Body of pancreas (tissue), 4 donors: ENCODE data around the gene WNK2. TPM values are rescaled to one million over a fixed set of nuclear protein-coding genes. Genes with fewer than 3 reads are reported as not detected.

Experiments
- ATAC-seq: fragments of 150-250 bp; one replicate; pipeline ENCODE4 v1.9.1; 2016
- DNase-seq, 4 donors: peaks; one replicate each; pipeline ENCODE4 v3.0.0-alpha.2; 2019
- H3K27ac ChIP-seq, 4 donors: fragments of 200-600 bp; sonication (generic); 1 replicate in 3 of 4; 2 replicates in 1 of 4; pipeline versions ENCODE4 v1.5.1 to v1.6.1; 2016 to 2019; ENCODE audit warnings: mild to moderate bottlenecking in 1 of 4, mixed read lengths in 1 of 4, moderate library complexity in 1 of 4
- H3K27me3 ChIP-seq, 2 donors: fragments of 200-600 bp; sonication (generic); one replicate each; pipeline ENCODE4 v1.6.0; 2016; ENCODE audit warnings: mild to moderate bottlenecking in 1 of 2
- H3K36me3 ChIP-seq, 2 donors: fragments of 200-600 bp; sonication (generic); replicated peaks in 1 of 2; 2 replicates each; pipeline ENCODE4 v1.5.1; 2016; ENCODE audit warnings: low read depth in 2 of 2; ENCODE audit not compliant: insufficient read depth in 1 of 2
- H3K4me1 ChIP-seq: fragments of 200-600 bp; sonication (generic); one replicate; pipeline ENCODE4 v1.6.0; 2016
- H3K4me3 ChIP-seq, 2 donors: fragments of 200-600 bp; sonication (generic); 1 replicate in 1 of 2; 2 replicates in 1 of 2; pipeline ENCODE4 v1.5.1; 2016 to 2019
- H3K9me3 ChIP-seq, 3 donors: fragments of 200-600 bp; sonication (generic); 1 replicate in 2 of 3; 2 replicates in 1 of 3; pipeline ENCODE4 v1.5.1; 2016
- CTCF ChIP-seq, 7 experiments: fragments of 450-650 bp in 4 of 7; fragments of 200-600 bp in 3 of 7; sonication (generic) in 3 of 7; IDR thresholded peaks; one replicate each; pipeline ENCODE4 v1.5.1; 2016 to 2019; ENCODE audit warnings: antibody characterized with exemption in 7 of 7
- POLR2A ChIP-seq, 3 donors: fragments of 450-650 bp; IDR thresholded peaks; one replicate each; pipeline ENCODE4 v1.6.1; 2016; ENCODE audit warnings: antibody characterized with exemption in 3 of 3, mild to moderate bottlenecking in 2 of 3
- WGBS, 2 donors: methylation state at CpG; one replicate each; pipeline ENCODE4 v1.1.5; 2017; 5-methylcytosine and 5-hydroxymethylcytosine counted together
- intact Hi-C: fragments of 100-400 bp; cut with DNase I; formaldehyde crosslinking; loops from one replicate; pipeline ENCODE4 v1.15.1; 2023
- total RNA-seq, 2 donors: library from RNA; depleted of rRNA; stranded (reverse); fragments of >200 nt; gene quantifications; one replicate each; pipeline ENCODE4 v1.1.0, GENCODE V29; 2016

Gene WNK2
- total RNA-seq, 2 donors from 2014 or later: 85.4 to 173 TPM

- 47 to 91% methylated on average over 4 to 5 of the region's 5 CpGs for WGBS, 2 donors
- no peak overlapping the region for H3K4me3 ChIP-seq
- TF ChIP-seq CTCF (IDR thresholded peaks at IDR 0.05): no peak
- TF ChIP-seq POLR2A (IDR thresholded peaks at IDR 0.05): no peak
- no peaks in the 10 kb centered on the region for H3K36me3 ChIP-seq
- intact Hi-C loops: no loop called here
- peak overlapping the region; percentile 79 to 90 (median 84) for H3K27ac ChIP-seq
- no peaks in the 10 kb centered on the region for H3K9me3 ChIP-seq
- H3K4me1 ChIP-seq: peaks cover 95% of the 10 kb centered on the region
- ATAC-seq: no peak
- no peak for DNase-seq
- no peaks in the 10 kb centered on the region for H3K27me3 ChIP-seq
These were observed 17.0 kb downstream of the WNK2 start for GRCh38 chr9:93200989-93201334.

GRCh38 chr9:93203026-93203717, 19.2 kb downstream of the WNK2 start:
- no peaks in the 10 kb centered on the region for H3K27me3 ChIP-seq
- H3K9me3 ChIP-seq: no peaks in the 10 kb centered on the region
- TF ChIP-seq POLR2A (IDR thresholded peaks at IDR 0.05) (no peak), CTCF (IDR thresholded peaks at IDR 0.05) (no peak)
- 72 to 92% methylated on average over 8 to 11 of the region's 11 CpGs for WGBS, 2 donors
- ATAC-seq: no peak
- intact Hi-C loops: no loop called here
- H3K27ac ChIP-seq: peak overlapping the region; percentile 79 to 90 (median 84)
- H3K4me1 ChIP-seq: peaks cover 94% of the 10 kb centered on the region
- DNase-seq: no peak
- no peaks in the 10 kb centered on the region for H3K36me3 ChIP-seq
- no peak overlapping the region for H3K4me3 ChIP-seq

GRCh38 chr9:93203718-93204469, 20.0 kb downstream of the WNK2 start:
- no peaks in the 10 kb centered on the region for H3K36me3 ChIP-seq
- WGBS, 2 donors: 67 to 68% methylated on average over 15 of the region's 15 CpGs
- intact Hi-C loops: no loop called here
- H3K4me1 ChIP-seq: peaks cover 93% of the 10 kb centered on the region
- DNase-seq (no peak), ATAC-seq (no peak)
- no peaks in the 10 kb centered on the region for H3K27me3 ChIP-seq
- H3K9me3 ChIP-seq: no peaks in the 10 kb centered on the region
- TF ChIP-seq CTCF (IDR thresholded peaks at IDR 0.05): no peak
- no peak for TF ChIP-seq POLR2A (IDR thresholded peaks at IDR 0.05)
- peak overlapping the region; percentile 79 to 90 (median 84) for H3K27ac ChIP-seq
- no peak overlapping the region for H3K4me3 ChIP-seq

GRCh38 chr9:93204470-93205043, 20.6 kb downstream of the WNK2 start:
- intact Hi-C loops: no loop called here
- H3K9me3 ChIP-seq: no peaks in the 10 kb centered on the region
- H3K27me3 ChIP-seq: no peaks in the 10 kb centered on the region
- H3K4me3 ChIP-seq: no peak overlapping the region
- peaks cover 95% of the 10 kb centered on the region for H3K4me1 ChIP-seq
- ATAC-seq: no peak
- no peak for TF ChIP-seq CTCF (IDR thresholded peaks at IDR 0.05)
- TF ChIP-seq POLR2A (IDR thresholded peaks at IDR 0.05): no peak
- WGBS, 2 donors: 57 to 63% methylated on average over 2 to 4 of the region's 4 CpGs
- no peaks in the 10 kb centered on the region for H3K36me3 ChIP-seq
- H3K27ac ChIP-seq: peak overlapping the region; percentile 2 to 90 (median 84)
- DNase-seq: peak in 1 of 4 donors; percentile 6
